Occipital lobe (tissue), 2 donors: ENCODE results near the gene IDI2. TPM values are rescaled to one million over a fixed set of nuclear protein-coding genes. Genes with fewer than 3 reads are reported as not detected.
"Not testable (repeated sequence)": the region's sequence is repeated elsewhere in the genome, so short reads cannot be mapped to it uniquely, and the experiment has no call there.

Experiments
- DNase-seq: peaks from one replicate; lab custom pipeline; 2025; lab: John Stamatoyannopoulos, UW
- total RNA-seq: library from RNA; depleted of rRNA; stranded (reverse); fragments of >200 nt; gene quantifications from one replicate; pipeline ENCODE4 v1.2.3, GENCODE V29; 2014

IDI2 gene
- total RNA-seq, 1 donor from 2014 or later, result not detected

DNA sequence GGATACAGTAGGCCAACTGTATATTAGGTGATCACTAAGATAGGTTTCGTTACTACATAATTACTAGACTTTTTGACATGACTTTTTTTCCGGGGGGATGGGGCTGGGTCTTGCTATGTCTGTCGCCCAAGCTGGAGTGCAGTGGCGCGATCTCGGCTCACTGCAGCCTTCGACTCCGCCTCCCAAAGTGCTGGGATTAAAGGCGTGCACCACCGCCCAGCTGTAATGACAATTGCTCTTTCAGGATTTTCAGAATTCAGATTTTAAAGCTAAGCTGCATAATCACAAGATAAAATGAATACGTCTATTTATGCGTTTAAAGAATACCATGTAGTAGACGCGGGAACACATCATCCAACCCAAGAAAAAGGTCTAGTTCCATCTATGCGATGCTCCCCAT, 22.3 kb upstream of the IDI2 start:
- DNase-seq, result no peak

DNA sequence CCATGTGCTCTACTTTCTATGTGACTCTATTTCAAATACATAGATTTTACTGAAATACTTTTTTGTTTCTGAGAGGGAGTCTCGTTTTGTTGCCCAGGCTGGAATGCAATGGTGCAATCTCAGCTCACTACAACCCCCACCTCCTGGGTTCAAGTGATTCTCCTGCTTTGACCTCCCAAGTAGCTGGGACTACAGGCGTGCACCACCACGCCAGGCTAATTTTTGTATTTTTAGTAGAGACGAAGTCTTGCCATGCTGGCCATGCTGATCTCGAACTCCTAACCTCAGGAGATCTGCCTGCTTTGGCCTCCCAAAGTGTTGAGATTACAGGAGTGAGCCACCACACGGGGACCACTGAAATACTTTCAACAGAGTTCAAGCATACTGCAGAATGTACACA, 19.8 kb upstream of the IDI2 start:
- no peak for DNase-seq

DNA sequence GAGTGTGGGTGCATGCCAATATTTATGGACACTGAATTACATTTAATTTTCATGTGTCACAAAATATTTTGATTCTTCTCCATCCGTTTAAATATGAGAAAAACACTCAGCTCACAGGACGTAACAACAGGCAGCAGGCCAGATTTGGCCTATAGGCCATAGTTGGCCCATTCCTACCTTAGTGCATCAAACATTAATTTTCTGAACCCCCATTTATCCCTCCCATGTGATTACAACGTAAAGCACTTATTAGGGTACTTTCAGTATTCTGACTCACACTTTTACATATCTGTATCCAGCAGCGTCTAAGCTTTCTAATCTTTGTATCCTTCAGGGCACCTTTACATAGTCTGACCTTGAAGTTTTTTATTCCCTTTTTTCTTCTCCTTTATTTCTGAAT, 19.3 kb upstream of the IDI2 start:
- DNase-seq, result no peak

DNA sequence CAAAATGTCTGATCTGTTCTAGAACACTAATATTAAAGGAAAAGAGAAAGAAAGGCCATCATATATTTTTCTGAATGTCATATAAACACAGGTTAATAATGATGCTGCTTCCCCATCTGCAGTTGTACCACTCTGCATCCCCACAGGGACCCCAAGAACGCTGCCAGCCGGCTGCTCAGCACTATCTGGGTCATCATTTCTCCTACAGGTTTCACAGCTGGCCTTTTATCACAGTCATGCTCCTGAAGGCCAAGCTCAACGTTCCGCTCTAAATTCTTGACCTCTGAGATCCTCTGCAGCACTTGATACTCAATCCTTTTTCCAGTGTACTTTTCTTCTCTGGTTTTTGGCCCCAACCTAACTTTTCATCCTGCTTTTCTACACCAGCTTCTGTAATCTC, 18.5 kb upstream of the IDI2 start:
- no peak for DNase-seq

DNA sequence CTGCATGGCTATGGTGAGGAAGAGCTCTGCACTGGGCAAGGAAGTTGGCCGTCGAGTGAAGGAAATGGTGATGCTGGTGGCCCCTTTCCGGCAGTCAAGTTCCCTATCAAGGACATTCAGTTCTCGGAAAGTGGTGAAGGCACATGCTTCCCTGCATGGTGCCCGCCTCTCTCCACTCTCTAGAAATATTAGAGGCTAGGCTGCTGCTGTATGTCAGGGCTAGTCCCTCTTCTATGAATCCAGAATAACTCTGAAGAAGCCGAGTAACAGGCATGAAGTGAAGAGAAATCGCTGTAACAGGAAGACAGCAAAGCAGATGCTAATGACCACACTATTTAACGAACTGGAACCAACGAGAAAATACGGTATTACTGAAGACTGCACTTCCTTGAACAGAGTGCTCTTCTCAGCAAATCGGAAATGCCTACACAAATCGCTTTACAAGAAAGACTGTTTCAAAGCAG, 17.9 kb upstream of the IDI2 start:
- DNase-seq, result no peak

DNA sequence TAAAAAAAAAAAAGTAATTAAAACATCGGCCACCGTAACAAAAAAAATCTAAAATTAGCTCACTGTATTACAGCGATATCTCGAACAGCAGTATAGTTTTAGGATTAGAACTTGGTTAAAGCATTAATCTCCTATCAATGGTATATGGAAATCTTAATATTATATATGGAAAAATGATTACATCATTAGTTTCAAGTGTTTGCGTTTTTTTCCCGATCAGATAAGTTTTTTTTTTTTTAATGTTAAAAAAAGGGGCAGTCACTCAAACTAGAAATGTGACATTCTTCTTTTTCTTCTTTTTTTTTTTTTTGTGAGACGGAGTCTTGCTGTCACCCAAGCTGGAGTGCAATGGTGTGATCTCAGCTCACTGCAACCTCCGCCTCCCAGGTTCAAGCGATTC, 15.9 kb upstream of the IDI2 start:
- no peak for DNase-seq

DNA sequence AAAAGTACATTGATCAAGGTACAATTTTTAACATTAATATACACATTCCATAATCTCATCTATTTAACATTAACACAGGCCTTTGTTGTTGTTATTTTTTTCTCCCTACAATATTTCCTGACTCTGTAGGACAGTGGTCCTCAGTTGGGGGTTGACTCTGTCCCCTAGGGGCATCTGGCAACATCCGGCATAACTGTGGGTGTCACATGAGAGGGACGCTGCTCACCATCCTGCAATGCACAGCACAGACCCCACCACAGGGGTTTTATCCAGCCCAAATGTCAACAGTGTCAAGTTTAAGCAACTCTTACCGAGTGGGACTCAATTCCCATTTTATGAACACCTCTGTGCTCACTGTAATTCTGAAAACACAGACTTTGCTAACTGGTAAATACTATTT, 14.5 kb upstream of the IDI2 start:
- DNase-seq, result no peak

DNA sequence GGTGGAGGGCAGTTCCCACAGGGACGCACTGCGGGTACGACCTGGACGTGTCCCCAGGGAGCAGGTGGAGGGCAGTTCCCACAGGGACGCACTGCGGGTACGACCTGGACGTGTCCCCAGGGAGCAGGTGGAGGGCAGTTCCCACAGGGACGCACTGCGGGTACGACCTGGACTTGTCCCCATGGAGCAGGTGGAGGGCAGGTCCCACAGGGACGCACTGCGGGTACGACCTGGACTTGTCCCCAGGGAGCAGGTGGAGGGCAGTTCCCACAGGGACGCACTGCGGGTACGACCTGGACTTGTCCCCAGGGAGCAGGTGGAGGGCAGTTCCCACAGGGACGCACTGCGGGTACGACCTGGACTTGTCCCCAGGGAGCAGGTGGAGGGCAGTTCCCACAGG, 13.1 kb upstream of the IDI2 start:
- not testable (repeated sequence) for DNase-seq

DNA sequence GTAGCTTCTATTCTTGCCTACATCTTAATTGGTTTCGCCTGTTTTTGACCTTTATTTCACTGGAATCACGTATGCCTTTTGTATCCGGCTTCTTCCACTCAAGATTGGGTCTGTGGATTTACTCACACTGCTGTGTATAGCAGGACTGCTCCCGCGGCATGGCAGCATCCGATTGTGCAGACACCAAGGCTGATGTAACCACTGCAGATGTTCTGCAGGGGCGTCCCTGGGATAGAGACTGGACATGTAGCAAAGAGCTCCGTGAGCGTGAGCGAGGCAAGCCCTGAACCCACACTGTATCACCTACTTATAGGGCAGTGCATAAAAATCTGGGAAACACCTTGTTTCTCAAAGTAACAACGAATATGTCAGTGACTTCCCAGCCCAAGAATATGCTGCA, 11.4 kb upstream of the IDI2 start:
- DNase-seq, result no peak

DNA sequence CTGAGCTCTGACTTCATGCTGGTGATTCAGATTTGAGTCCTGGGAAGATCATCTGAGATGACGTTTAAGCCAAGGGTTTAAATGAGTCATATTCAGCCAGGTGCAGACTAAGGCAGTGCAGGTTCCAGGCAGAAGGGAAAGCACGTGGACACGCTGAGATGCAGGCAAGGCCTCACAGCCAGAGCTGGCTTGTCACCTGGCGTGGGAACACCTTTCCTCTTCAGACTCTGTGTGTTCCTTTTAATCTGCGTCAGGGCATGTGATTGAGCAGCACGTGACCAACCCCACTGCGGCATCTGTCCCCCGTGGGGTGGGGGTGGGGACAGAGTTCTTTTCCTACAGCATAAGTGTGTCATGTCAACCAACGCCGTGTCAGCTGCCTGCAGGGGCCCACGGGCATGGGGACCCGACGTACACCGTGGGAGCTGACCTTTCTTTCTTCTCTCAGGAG, 10.7 kb upstream of the IDI2 start:
- DNase-seq, result no peak

DNA sequence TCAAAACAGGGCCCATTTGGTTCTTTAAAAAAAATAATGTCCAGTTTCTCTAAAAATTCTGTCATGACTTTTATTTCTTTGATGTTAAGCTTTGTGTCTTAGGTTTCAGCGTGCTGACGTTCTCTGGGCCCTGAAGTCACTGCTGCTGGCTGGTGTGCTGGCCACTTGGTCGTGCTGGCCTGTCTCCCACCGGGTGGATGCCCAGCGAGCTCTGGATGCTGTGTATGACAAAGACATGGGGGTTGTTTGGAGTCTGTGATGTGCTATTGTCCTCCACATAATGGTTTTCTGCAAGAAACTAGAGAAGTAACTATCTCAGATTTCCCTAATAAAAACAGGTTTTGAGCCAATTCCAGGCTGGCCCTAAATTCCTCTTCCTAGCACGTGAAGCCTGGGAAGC, 9.5 kb upstream of the IDI2 start:
- peak; percentile 37 for DNase-seq

DNA sequence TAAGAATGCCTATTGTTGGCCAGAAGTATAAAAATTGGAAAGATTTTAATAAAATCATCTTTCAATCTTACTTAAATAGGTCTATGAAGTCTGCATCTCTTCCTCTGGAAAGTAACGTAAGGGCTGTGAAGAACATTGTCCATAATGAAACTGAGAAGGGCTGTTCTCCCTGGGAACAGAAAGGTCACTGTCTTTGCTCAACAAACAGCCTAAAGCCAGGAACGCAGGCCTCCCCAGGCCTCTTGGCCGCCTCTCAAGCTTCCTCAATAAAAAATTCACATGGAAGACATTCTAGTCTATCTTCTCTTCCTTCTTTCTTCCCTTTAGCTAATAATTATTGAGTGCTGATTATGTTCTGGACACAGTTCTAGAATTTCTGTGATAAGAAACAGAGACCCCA, 9.1 kb upstream of the IDI2 start:
- DNase-seq, result no peak

DNA sequence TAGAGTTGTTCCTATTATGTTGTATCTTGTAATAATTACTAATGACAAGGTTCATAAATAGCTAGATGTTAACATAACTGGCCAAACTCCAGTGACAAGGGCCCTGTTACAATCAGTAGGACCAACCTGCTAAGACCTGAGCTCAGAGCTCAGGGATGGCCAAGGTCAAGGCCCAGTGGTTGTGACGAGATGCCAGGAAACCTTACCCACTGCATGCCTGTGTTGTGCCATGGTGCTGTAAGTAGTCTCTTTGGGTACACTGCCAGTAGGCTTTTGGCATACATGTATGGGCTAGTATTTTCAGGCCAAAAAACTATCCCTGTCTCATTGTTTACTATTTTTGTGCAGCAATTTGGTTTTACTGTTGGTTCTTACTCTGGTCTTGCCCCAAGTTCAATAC, 7.9 kb upstream of the IDI2 start:
- no peak for DNase-seq

DNA sequence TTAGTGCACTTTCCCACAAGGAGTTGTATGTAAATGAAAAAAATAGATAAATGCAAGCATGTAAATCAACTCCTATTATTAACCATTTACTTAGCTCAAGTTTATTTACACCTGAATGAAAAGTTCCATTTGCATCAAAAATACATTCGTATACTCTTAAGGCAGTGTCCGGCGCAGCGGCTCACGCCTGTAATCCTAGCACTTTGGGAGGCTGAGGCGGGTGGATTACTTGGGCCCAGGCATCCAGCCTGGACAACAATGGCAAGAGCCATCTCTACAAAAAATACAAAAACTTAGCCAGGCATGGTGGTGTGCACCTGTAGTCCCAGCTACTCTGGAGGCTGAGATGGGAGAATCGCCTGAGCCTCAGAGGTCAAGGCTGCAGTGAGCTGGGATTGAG, 4.2 kb upstream of the IDI2 start:
- no peak for DNase-seq

DNA sequence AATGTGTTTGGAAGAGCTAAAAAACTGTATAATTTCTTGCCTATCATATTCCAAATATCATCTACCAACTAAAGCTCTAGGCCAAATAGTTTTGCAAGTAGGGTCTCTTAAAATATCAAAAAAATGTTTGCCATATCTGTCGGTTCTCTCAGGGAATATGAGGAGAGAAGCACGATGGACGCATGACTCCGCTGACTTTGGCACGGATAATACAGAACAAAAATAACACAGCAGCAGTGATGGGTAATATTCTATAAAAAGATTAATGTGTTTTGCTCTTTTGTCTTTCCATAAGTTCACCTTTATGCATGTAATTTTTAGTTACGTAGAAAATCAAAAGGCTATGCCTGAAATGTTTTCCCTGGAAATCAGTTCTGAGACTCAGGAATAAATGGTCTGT, 919 bp upstream of the IDI2 start:
- DNase-seq, result no peak

DNA sequence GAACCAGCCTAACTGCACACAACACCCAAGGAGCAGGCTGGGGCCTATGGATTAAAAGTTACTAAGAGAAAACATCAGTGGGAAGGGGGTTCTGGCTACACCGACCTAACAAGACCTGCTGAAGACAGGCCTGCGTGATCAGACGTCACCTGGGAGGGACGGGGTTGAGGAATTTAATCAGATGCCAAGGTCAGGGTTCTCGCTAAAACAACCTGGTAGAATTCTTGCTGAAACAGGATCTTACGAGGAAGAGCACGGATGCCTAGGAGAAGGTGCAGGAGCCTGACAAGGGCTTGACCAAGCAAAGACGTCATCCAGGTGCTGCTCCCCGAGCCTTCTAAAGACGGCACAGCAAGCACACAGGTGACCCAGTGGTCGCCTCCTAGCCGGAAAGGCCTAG, 1.6 kb downstream of the IDI2 start:
- no peak for DNase-seq

DNA sequence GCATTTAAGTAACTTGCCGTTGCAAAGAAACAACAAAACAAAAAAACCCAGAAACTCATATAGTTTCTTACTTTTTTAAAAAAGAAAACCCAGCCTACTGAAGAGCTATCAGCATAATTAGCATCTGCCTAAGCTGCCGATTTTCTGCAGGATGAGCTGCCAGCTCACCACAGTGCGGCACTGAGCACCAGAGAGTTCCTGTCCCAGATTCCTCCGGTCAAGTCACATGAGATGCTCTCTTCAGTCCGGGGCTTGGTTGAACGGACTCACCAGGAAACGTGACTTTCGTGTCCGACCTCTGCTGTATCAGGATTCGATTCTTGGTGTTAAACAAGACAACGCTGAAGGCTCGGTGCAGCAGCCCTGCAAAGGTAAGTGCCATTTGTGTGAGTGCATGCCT, 3.2 kb downstream of the IDI2 start:
- peak; percentile 21 for DNase-seq

DNA sequence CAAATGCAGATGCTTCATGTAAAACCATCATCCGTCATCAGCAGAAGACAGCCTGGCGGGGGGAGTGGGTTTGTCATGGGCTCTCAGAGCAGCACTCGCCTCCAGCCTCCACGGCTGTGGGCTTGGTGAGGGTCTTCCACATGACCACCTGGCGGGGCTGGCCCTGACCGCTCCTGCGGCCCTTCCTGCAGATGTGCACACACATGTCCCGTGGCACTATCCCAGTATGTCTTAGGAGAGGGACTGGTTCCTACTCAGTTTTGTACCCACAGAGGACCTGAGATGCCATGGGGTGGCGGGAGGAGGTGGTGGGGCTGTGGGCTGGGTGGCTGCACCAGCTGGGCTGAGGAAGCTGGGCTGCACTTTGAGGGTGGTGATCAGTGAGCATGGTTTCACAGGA, 4.7 kb downstream of the IDI2 start:
- DNase-seq, result no peak

DNA sequence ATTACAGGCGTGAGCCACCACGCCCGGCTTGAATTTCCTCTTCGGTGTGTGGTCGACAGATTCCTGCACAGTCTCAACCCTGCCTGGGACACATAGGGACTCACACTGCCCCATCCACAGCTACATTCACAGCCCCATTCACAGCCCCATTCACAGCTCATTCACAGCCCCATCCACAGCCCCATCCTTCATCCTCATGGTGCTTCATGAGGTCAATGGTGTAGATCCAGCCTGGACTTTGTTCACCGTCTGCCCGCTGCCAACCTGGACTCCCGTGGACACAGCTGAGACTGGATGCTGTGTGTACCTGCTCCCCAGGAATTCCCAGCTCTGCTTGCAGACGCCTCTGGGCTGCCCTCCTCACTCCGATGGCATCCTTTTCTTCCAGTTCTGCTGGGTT, 5.2 kb downstream of the IDI2 start:
- DNase-seq, result no peak

DNA sequence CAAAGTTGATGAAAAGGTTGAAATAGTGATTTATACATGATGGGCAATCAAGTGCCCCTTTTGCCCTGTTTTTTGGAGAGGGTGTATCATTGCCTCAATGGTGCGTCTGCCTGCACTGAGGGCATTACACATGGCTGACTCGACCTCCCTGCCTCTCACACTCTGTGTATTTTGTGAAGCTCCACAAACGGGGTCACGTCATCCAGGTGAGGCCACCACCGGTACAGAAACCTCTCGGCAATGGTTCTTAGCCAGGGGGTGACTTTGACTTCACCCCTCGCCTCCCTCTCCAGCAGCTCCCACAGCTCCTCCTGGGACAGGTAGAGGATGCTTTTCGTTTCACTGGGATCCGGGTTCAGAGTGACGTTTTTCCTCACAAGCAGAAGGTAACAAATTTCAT, 6.3 kb downstream of the IDI2 start:
- no peak for DNase-seq

DNA sequence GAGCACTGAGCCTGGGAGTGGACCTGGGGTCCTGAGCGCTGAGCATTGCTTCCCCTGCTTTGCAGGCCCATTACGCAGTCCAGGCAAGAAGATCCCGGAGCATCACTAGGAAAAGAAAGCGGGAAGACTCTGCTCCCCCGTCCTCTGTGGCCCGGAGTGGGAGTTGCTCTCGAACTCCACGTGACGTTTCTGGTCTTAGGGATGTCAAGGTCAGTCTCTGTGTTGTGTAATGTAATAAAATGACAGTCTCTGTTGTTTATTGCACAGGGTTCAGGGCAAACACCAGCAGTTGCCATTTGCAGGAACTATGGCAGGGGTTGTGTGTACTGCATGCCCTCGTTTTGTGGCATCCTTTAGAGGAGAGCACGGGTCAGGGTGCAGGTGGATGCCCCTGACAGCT, 10.0 kb downstream of the IDI2 start:
- no peak for DNase-seq

DNA sequence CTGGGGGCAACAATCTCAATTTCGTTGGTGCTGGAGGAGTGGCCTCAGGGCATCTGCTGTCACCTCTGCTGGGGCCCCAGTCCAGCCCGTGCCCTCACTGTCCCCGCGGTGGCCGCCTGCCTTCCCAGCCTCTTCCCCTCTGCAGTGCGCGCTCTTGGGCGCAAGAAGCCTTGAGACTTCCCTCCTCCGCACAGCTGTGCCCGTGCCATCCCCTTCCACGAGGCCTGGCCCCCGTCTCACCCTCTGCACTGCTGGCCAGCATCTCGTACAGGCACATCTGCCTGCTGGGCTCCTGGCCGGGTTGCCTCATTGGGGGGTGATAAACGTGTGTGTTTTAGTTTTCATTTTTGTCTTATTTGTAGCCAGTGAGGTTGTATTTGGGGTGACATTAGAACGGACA, 14.0 kb downstream of the IDI2 start:
- DNase-seq, result no peak

DNA sequence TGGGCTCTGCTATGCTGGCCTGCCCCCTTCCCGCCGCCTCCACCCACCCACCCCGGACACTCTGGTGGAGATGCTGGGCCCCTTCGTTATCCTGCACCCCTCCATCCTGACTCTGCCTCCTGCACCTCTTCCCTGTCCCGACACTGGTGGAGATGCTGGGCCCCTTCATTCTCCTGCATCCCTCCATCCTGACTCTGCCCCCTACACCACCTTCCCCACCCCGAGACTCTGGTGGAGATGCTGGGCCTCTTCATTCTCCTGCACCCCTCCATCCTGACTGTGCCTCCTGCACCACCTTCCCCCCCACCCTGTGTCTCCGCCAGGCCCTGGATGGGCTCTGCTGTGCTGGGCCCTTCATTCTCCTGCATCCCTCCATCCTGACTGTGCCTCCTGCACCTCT, 15.0 kb downstream of the IDI2 start:
- no peak for DNase-seq

DNA sequence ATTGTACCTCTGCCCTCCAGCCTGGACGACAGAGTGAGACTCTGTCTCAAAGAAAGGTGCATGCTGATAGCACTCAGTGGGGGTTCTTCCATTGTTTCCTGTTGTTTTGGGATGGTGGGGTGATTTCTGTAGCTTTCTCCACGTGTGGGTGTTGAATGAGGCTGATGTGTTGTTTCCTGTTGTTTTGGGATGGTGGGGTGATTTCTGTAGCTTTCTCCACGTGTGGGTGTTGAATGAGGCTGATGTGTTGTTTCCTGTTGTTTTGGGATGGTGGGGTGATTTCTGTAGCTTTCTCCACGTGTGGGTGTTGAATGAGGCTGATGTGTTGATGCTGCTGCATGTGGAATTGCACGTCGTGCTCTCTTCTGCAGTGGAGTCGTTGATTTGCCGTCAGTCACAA, 15.7 kb downstream of the IDI2 start:
- DNase-seq, result not testable (repeated sequence)

DNA sequence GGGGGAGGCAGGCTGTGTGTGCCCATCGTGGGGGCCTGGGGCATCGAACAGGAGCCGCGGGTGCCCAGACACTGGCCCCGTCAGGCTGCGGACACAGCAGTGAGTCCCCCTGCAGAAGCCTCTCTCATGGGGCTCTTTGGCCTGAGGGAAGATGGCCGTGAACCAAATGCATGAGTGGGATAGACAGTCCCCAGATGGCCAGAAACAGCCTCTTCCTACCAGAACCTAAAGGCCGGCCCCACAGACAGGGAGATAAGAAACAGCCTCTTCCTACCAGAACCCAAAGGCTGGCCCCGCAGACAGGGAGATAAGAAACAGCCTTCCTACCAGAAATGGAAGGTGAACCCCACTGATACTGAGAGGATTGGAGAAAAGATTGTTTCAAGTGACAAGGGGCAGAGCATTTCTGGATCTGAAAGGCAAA, 16.6 kb downstream of the IDI2 start:
- DNase-seq, result no peak
